SHP77 treated with DMSO at 0.1 percent for 48 hours (cell line): ENCODE measurements around the gene TRPM2.

ENCODE experiments used
- DNase-seq: peaks from one replicate; lab custom pipeline; 2025; lab: John Stamatoyannopoulos, UW

The TRPM2 gene

DNA sequence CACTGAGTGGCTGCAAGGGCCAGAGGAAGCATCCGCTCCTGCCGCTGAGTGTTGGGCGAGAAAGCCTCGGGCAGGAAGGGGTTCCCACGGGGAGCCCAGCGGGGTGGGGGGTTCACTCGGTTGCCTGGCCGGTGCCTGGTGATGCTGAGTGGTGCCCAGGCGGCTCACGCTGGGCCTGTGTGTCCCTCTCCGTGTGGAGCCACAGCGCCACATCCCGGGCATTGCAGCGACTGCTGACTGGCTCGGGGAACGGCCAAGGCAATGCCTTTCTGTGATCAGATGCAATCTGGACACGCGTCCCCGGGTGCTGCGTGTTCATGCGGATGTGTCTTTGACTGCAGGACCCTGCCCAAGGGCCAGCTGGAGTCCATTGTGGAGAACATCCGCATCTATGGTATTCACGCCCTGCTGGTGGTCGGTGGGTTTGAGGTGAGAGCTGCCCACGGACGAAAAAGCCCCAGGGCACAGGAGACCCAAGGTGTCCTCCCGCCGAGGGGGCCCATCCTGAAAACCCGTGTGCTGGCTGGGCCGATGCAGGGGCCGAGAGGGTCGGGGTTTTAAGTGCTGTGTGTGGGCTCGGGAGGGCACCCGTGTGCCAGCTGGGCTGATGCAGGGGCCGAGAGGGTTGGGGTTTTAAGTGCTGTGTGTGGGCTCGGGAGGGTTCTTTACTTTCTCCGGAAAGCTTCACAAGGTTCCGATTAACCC lies 30.6 kb upstream of the TRPM2 start:
- DNase-seq: no peak

DNA sequence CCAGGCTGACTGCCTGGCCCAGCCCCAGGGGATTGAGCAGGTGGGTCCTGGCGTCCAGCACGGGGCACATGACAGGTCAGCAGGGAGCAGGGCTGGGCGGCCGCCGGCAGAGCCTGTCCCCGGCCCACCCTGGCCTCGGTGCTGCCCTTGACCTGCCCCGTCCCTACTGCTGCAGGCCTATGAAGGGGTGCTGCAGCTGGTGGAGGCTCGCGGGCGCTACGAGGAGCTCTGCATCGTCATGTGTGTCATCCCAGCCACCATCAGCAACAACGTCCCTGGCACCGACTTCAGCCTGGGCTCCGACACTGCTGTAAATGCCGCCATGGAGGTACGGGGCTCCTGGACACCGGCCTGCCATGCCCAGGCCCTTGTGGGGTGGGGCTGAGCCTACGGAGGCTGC lies 29.8 kb upstream of the TRPM2 start:
- DNase-seq: no peak

DNA sequence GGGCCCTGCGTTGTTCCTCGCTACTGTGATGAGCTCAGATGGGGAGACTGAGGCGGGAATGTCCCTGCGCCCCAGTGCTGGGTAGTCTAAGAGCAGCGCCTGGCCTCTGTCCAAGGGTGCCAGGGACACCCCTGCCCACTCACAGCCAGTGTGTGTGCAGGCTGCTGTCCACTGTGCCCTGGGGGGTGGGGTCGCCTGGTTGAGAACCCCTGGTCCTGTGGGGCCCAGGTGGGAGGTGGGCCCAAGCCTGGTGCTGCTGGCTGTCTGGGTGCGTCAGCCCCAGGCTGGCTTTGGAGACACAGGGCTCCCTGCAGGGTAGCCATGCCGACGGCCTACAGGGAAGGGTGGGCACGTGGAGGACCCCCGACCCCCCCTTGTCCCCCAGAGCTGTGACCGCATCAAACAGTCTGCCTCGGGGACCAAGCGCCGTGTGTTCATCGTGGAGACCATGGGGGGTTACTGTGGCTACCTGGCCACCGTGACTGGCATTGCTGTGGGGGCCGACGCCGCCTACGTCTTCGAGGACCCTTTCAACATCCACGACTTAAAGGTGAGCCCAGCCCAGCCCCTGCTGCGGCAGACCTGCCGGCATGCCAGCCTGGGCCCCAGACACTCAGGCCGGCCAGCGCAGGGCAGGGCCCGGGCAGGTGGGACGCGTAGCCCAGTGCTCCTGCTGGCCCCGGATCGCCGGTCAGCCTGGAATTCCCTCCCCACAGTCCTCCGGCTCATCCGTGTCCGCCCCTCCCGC lies 29.1 kb upstream of the TRPM2 start:
- DNase-seq: no peak

DNA sequence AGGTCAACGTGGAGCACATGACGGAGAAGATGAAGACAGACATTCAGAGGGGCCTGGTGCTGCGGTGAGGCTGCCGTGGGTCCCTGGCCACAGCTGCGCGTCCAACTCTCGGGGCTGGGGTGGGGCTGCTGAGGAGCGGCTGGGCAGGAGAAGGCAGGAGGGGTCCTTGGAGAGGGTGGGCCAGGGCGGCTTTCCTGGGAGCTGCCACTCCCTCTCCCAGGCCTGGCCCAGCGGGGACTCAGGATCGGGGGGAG lies 28.6 kb upstream of the TRPM2 start:
- DNase-seq: no peak

DNA sequence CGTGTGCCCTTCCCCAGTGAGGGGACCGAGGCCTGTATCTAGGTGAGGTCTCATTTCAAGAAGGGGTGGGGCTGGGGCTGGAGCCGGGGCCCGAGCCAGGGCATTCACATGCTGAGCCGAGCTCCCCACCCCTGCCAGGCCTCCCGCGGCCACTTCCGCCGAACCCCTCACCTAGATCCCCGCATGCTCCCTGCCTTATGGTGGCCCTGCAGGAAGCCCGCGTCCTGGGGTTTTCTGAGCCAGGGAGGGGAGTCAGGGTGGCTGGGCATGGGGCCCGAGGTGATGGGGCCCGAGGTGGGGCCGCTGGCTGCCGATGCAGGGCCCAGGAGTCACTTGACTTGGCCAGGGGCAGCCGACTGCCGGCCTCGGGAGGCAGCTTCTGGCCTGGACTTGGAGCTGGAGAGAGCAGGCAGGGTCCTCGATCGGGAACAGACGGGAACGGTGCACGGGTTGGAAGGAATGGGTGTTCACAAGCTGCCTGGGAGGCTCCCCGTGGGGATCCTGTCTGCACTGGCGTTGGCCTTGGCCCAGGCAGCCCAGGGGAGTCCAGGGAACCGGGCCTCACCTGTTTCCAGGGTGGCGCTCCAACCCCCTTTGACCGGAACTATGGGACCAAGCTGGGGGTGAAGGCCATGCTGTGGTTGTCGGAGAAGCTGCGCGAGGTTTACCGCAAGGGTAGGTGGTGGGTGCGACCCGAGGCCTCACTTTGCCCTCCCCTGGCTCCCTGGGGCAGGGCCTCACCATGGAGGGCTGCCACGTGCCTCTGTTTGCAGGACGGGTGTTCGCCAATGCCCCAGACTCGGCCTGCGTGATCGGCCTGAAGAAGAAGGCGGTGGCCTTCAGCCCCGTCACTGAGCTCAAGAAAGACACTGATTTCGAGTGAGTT lies 27.8 kb upstream of the TRPM2 start:
- DNase-seq: no peak

DNA sequence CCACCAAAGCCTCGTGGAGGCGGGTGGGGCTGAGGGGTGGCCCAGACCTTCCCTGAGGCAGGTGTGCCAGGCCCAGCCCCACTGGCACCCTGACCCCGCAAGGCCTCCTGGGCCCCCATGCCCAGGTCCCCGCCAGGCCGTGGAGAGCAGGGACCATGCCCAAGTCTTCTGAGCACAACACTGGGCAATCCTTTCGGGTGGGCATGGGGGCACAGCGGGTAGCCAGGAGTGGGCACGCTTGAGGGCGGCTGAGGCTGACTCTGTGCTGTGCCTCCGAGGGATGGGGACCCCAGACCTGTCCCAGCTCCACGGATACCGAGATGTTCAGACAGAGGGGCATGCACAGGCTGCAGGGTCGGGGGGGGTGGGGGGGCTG lies 27.2 kb upstream of the TRPM2 start:
- no peak for DNase-seq

DNA sequence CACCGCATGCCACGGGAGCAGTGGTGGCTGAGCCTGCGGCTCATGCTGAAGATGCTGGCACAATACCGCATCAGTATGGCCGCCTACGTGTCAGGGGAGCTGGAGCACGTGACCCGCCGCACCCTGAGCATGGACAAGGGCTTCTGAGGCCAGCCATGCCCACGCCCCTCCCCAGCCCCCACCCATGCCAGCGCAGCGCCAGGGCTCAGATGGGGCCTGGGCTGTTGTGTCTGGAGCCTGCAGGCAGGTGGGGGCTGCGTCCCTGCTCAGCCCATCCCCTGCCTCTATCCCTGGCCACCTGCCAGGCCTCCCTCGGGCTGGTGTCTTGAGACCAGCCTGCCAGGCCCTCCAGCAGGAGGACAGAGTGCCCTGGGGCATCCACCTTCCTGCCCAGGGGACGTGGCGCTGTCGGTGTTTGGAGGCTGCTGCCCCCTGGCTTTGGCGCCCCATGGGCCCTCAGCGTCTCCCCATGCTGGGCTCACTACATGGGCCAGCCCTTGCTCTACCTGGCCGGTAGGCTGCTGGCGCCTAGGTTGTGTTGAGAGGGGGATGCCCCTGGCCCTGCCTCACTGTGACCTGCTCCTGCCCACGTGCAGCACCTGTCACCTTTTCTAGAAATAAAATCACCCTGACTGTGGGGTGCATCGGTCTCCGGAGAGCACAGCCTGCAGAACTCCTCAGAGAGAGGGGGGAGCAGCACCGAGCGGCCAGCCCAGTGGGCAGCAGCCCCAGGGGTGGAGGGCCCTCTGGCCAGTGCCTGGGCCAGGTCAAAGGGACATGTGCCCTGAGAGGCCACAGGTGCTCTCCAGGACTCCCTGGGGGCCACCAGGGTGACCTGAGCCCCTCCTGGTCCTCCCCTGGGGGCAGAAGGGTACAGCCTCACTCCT lies 26.5 kb upstream of the TRPM2 start:
- DNase-seq: no peak

DNA sequence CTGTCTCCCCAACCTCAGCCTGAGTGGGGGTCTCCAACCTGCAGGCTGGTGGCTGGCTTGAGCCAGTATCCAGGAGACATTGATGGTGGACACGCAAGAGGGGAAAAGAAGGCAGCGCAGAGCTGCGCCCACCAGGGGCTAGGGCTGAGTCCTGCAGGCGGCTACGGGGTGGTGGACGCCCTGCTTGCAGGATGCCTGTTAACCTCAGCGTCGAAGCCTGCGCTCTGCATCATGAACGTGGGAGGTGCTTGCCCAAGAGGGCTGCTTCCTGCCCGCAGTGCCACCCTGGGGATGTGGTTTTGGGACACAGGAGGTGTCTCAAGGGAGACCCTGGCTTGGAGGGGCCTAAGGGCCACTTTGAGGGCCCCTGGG lies 25.8 kb upstream of the TRPM2 start:
- no peak for DNase-seq

DNA sequence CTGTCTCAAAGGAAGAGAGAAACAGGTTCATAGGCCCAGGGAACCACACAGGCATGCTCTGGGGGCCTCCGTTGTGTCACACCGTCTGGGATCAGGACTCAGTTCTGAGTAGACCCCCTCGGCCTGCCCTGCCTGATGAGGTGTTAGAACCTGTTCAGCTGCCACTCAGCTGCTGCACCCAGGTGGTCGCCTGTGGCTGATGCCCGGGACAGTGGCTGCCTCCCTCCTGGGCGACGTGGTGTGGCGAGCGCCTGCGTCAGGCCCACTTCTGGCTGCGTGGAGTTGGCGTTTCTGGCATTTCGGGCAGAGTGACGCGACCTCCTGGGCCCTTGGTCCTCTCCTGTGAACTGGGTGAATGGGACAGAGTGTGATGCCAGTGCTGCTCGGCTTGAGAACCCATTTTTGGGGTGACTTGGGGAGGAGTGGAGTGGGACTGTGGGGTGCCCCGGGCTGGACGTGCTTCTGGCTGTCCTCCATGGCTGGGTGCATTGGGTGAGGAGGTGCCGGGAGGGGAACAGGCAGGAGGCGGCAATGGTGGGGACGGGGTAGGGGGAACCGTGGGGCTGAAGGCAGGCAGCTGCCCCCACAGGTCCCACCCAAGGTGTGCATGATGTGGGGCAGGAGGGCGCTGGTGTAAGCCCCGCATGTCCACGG lies 25.1 kb upstream of the TRPM2 start:
- no peak for DNase-seq

DNA sequence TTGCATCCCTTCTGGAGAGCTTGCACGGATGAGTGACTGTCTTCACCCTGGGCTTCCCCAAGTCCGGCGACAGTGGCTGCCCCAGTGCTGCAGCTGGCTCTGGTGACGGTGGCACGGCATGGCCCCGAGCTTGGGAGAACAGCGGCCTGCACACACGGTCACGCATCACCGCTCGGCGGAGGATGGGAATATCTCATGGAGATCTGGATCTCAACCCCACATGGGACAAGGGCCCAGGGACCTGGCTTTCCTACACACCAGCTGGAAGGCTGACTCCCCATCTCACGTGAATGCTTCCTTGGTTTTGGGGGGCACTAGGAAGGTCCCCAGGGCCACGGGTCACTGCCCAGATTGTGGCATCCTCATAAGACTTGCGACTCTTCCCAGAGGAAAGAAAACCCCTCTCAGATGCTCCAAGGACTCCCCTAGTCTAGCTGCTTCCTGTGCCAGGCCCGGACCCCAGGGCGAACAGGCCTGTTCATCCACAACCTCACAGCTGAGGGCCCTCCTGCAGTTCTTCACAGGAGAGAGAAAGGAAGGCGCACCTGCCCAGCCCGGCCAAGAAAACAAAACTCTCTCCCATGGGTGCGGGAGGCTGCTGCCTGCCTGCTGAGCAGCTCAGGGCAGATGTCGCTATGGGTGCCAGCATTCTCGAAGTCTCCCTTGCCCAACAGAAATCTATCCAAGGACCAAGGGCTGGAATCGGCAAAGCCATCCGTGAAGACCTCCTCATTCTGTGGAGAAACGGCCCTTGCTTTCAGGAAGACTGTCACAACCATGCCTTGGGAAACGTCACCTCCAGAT lies 24.1 kb upstream of the TRPM2 start:
- DNase-seq: no peak

DNA sequence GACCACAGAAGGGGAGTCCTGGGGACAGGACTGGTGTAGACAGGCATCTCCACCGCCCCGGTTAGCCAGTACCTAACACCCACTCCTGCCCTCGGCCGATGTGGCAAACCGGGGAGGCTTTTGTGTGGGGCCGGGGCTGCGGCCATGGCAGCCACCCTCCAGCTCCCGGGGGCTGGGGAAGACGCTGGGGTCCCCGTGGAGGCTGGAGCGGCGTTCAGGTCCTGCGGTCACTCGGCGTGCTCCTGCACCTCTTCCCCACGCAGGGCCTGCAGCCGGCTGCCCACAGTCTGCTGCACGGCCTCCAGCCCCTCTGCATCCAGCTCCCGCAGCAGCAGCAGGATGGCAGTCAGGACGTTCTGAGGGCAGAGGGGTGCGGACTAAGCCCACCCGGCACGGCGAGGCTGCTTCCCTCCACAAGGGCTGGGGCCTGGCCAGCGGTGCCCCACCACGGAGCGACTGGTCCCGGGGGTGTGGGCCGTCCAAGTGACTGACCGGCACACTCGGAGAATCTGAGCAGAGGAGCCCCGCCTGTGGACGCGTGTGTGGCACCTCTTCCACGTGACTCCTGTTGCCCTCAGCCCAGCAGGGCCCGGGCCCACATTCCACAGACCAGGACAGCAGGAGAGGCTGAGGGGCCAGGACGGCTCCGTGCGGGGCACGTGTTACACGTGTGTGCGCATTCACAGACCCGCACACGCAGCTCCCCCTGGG lies 23.3 kb upstream of the TRPM2 start:
- no peak for DNase-seq

DNA sequence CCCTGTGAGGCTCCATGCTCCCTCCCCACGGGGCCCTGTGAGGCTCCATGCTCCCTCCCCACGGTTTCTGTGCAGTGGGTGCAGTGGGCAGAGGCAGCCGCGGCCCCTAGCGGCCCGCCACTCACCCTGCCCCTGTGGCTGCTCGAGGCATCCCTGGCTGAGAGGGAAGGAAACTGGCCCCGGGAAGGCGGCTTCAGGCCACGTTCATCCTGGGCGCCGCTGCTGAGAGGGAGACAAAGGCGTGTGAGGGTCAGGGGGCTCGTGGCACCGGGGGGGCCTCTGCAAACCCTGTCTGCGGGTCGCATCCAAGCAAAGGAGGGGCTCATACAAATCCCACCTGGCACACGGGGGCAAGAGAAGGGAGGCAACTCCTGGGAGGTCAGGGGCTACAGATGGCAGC lies 22.7 kb upstream of the TRPM2 start:
- no peak for DNase-seq

DNA sequence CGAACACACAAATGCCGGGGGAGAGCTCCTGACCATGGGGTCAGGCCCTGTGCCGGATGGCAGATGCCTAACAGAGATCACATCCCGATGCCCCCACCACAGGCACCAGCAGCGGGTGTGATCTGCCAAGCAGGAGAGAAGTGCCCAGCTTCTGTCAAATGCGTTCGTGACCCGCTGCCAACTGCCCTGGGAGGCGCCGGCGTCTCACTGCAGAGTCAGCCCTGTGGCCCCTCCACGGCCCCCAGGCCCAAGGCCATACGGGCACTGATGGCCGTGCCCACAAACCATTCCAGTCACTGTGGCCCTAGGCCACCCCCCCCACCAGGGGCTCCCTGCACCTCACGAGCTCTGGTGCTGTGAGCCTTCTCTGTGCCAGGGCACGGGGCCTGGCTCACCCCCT lies 22.2 kb upstream of the TRPM2 start:
- no peak for DNase-seq

DNA sequence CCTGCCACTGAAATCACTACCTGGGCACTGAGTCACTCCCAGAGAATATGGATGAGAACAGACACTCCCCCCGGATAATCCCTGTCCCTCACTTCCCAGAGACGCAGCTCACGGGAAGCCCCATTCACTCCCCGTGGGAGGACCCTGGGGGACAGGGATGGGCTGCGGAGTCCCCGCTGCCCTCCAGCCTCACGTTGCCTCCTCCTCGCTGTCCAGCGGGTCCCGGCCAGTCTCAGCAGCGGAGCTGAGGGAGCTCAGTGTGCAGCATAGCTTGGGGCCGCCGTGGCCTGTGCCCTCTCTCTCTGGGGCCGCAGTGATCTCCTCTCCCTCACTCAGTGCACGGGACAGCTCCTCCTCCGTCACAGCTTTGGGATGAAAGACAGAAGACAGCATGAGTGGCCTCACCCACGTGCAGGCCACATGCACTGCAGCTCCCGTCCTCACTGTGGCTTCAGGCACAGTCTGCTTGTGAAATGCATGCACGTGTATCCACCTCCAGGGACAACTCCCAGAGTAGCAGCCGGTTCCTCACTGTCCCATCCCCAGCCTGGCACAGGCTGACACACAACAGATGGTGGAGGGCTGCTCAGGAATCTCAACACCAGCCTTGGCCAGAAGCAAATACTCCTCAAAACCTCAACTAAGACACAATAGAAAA lies 21.6 kb upstream of the TRPM2 start:
- no peak for DNase-seq

DNA sequence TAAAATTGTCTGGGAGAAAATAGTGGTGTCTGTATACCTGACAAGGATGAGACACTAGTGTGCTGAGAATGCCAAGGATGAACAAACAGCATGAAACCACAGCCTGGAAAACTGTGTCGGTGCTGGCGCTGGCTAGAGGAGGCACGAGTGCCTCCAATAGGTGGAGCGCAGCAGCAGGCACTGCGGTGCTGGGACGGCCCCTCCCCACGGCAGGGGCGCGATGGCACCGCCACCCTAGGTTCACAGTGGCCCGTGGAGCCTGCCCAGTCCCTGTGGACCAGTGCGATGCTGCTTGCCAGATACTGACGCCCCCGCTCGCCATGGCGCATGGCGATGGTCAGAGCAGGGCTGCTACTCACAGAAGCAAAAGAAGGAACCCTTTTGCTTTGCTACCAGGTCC lies 21.0 kb upstream of the TRPM2 start:
- DNase-seq: no peak

DNA sequence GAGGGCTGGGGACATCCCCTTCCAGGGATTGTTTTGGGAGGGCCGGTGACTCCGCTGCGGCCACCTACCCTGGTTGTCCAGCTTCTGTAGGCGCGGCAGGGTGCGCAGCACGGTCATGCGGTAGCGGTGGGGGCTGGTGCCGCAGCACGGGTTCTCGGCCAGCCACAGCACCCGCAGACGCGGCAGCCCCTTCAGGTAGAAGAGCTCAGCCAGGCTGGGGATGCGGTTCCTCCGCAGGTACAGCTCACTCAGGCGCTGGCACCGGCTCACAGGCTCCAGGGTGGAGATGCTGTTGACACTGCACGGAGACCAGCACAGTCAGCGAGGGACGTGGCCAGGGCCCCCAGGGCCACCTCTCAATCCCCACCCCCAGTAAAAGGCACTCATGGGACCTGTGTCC lies 20.5 kb upstream of the TRPM2 start:
- DNase-seq: no peak

DNA sequence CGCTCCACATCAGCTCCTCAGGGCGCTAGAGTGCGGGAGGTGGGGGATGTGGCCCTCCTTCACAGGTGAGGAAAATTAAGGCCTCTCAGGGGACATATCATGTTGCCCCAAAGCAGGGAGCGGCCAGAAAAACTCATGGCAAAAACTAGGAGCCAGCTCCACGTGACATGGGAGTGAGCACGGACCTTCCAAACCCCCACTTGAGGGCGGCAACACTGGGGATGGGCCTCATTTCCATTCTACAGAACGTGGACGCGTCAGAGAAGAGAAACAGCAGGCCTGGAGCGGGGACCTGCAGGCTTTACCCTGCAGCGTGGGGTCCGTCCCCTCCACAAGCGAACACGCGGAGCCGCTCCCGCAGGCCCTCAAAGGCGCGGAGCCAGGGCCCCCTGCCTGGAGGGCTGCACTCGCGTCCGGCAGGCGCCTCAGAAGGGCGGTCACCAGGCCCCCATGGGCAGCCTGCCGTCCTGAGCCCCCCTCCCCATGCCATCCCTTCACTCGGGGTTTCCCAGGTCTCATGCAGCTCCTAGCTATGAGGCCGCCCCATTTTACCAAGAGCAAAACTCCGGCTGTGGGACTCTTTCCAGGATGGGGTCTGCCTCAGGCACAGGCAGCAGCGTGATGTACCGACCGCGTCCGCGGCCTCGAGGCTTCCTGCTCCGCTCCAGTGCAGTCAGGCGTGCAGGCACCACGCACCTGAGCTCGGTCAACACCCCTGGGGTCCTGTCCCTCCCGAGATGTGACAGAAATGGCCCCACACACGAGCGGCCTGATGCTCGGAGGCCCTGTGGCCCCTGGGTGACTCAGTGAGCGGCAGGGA lies 19.7 kb upstream of the TRPM2 start:
- no peak for DNase-seq

DNA sequence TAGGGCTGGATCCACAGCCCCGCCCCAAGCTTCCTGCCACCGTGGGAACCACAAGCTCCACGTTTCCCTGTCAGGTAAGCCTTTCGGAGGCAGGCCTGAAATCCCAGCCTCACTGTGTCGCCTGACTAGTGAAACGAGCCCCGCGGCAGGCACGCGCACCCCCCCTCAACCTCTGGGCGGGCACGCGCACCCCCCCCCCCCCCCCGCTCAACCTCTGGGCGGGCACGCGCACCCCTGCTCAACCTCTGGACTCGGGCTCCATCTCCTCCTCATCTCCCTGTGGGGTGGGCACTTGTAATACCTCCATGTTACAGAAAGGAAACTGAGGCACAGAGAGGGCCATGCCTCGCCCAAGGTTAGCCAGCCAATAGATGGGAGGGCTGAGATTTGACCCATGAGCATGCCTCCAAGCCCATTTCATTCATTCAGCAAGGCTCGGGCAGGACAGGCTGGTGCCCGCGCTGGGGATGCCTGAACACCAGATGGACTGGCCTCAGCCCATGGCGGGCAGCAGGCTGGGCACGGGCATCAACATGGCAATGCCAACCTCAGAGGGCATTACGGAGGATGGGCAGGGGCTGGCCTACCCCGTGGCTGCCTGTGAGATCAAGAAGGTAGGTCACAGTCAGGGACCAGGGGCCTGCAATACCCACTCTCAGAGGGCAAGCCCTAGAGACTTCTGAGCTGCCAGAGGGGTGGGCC lies 18.9 kb upstream of the TRPM2 start:
- DNase-seq: no peak
